ENCODE results near the gene MCL1.

DNA sequence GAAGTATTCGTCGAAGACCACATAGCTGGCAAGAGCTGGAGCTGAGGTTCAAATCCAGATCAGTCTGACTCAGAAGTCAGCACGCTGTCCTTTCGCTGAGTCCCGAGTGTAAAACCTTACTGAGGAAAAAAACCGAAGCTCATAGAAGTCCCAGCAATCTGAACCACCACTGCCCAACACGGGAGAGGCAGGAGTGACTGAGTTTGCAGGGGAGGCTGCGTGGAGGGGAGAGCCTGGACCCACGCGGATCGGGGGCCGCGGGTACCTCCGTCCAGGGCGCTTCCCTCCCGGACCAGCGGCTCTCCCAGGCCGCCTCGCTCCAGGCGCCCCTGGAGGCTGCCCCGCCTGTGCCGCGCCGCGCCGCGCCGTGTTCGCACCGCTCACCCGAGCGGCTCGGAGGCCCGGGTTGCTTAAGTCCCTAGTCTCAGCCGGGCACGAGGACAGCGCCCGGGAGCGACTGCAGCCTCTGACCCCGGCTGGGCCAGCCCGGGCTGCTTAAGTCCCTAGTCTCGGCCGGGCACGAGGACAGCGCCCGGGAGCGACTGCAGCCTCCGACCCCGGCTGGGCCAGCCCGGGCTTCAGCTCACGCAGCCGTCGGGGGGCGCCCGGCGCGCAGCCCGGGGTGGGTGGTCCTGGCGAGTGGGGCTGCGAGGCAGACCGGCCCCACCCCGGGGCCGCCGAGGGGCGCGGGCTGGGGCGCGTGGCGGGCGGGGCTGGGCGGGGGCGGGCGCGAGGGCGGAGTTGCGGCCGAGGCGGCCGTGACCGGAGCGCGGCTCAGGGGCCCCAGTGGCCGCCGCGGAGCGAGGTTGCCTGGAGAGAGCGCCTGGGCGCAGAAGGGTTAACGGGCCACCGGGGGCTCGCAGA lies 30.5 kb downstream of the MCL1 start, which contains the start of gene ADAMTSL4:
- TF ChIP-seq, protein P1, sequence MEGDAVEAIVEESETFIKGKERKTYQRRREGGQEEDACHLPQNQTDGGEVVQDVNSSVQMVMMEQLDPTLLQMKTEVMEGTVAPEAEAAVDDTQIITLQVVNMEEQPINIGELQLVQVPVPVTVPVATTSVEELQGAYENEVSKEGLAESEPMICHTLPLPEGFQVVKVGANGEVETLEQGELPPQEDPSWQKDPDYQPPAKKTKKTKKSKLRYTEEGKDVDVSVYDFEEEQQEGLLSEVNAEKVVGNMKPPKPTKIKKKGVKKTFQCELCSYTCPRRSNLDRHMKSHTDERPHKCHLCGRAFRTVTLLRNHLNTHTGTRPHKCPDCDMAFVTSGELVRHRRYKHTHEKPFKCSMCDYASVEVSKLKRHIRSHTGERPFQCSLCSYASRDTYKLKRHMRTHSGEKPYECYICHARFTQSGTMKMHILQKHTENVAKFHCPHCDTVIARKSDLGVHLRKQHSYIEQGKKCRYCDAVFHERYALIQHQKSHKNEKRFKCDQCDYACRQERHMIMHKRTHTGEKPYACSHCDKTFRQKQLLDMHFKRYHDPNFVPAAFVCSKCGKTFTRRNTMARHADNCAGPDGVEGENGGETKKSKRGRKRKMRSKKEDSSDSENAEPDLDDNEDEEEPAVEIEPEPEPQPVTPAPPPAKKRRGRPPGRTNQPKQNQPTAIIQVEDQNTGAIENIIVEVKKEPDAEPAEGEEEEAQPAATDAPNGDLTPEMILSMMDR (IDR thresholded peaks at IDR 0.05; ENCODE audit: insufficient read depth, low read length, poor library complexity, severe bottlenecking): no peak
- no peak for TF ChIP-seq EZH2phosphoT487 (conservative IDR thresholded peaks at IDR 0.05; ENCODE audit: low read length)

Measured in SU-DHL-6 (cell line).